IPS DF 19.7 (cell line): Measurements from ENCODE around the gene ATIC.

Source experiments
- DNase-seq: peaks from one replicate; pipeline ENCODE4 v3.0.0-alpha.2; 2013; ENCODE audit warnings: low read depth, low spot score

The ATIC gene

GRCh38 chr2:215399067-215399716 is 87.3 kb downstream of the ATIC start:
- no peak for DNase-seq
